Vagina (tissue), 2 donors: ENCODE measurements around the gene ERVMER34-1. TPM values are rescaled to one million over a fixed set of nuclear protein-coding genes. Genes with fewer than 3 reads are reported as not detected.

ENCODE experiments used
- DNase-seq, 2 donors: peaks; one replicate each; pipeline ENCODE4 v3.0.0-alpha.2; 2017; ENCODE audit errors: extremely low spot score in 2 of 2
- H3K27ac ChIP-seq: fragments of 200-600 bp; sonication (generic); one replicate; pipeline ENCODE4 v1.5.1; 2019
- H3K27me3 ChIP-seq: fragments of 200-600 bp; sonication (generic); one replicate; pipeline ENCODE4 v1.5.1; 2019
- H3K36me3 ChIP-seq, 2 donors: fragments of 200-600 bp; sonication (generic); one replicate each; pipeline ENCODE4 v1.5.1; 2017 to 2019
- H3K4me1 ChIP-seq: fragments of 200-600 bp; sonication (generic); one replicate; pipeline ENCODE4 v1.5.1; 2019
- H3K4me3 ChIP-seq, 2 donors: fragments of 200-600 bp; sonication (generic); 1 replicate in 1 of 2; 2 replicates in 1 of 2; pipeline ENCODE4 v1.5.1; 2016 to 2019
- H3K9me3 ChIP-seq: fragments of 200-600 bp; sonication (generic); one replicate; pipeline ENCODE4 v1.5.1; 2019
- CTCF ChIP-seq, 3 experiments: fragments of 450-650 bp in 2 of 3; fragments of 200-600 bp in 1 of 3; sonication (generic) in 1 of 3; IDR thresholded peaks; one replicate each; pipeline ENCODE4 v1.5.1; 2017 to 2019; ENCODE audit warnings: antibody characterized with exemption in 3 of 3, mild to moderate bottlenecking in 2 of 3, moderate library complexity in 2 of 3
- POLR2A ChIP-seq, 2 donors: fragments of 450-650 bp; IDR thresholded peaks; one replicate each; pipeline ENCODE4 v1.6.1; 2017; ENCODE audit warnings: antibody characterized with exemption in 2 of 2, mild to moderate bottlenecking in 2 of 2, moderate library complexity in 2 of 2
- POLR2AphosphoS5 ChIP-seq, 2 donors: sonication (generic); formaldehyde crosslinking; IDR thresholded peaks; one replicate each; pipeline ENCODE4 v1.9.0; 2017; ENCODE audit warnings: antibody characterized with exemption in 2 of 2, mild to moderate bottlenecking in 2 of 2, low read depth in 1 of 2; ENCODE audit not compliant: insufficient read depth in 1 of 2
- intact Hi-C: fragments of 100-400 bp; cut with DNase I; formaldehyde crosslinking; loops from one replicate; pipeline ENCODE4 v1.15.1; 2023
- total RNA-seq: library from RNA; depleted of rRNA; stranded (reverse); fragments of >200 nt; gene quantifications from one replicate; pipeline ENCODE4 v1.2.3, GENCODE V29; 2016

The ERVMER34-1 gene
- total RNA-seq, 1 donor from 2014 or later = 2.7 TPM

DNA sequence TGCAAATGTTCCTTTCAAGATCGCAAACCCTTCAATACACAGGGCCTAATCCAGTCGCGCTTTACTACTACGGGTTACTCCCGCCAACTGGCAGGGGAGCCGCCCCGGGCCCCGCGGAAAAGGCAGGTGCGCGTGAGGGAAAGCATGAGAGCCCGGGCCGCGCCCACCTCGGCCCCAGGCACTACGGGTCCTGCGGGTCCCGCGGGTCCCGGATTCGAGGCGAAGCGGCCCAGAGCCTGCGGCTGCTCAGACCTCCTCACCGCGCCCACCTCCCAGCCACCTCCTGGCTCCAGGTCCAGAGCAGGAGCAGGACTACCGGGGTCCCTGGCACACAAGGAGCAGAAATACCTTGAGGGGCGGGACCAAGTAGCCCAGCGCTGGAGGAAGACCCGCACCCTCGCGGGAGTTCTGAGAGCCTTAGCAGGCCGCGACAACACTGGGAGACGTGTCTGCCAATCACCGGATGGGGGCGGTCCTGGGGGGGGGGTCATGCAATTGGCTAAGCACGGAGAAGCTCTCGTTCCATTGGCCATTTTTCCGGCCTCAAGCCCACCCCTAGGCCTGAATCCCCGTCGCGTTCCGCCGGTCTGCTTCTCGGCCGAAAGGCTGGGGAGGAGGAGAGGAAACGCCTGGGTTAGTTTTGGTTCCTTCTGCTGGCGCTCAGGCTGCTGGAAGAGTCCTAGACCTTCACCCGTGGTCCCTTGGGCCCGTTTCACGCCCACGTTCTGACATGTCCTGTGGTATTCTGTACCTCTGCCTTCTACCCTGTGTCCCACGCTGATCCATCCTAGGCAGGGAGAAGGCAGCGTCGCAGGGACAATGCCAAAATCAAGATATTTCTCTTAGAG is 29.0 kb downstream of the ERVMER34-1 start:
- peaks cover 0 to 6% of the 10 kb centered on the region in 2 donors for H3K36me3 ChIP-seq
- intact Hi-C loops = no loop called here
- DNase-seq = peak in 1 of 2 donors; percentile 96
- TF ChIP-seq POLR2A (IDR thresholded peaks at IDR 0.05) (peak in 1 of 2 donors; percentile 40), POLR2AphosphoS5 (IDR thresholded peaks at IDR 0.05; ENCODE audit: insufficient read depth in 1 of 2, low read depth in 1 of 2) (peak; percentile 49 to 90), CTCF (IDR thresholded peaks at IDR 0.05) (no peak)
- H3K4me3 ChIP-seq = peak overlapping the region; percentile 61 to 78
- H3K27ac ChIP-seq = peak overlapping the region; percentile 84
- no peaks in the 10 kb centered on the region for H3K9me3 ChIP-seq
- peaks cover 8% of the 10 kb centered on the region for H3K4me1 ChIP-seq
- H3K27me3 ChIP-seq = no peaks in the 10 kb centered on the region

GRCh38 chr4:52718123-52718522 is 33.1 kb downstream of the ERVMER34-1 start:
- Histone ChIP-seq H3K9me3 (no peaks in the 10 kb centered on the region), H3K4me1 (peaks cover 30% of the 10 kb centered on the region), H3K27me3 (no peaks in the 10 kb centered on the region), H3K27ac (no peak overlapping the region), H3K4me3 (no peak overlapping the region), H3K36me3 (peaks cover 0 to 26% of the 10 kb centered on the region in 2 donors)
- DNase-seq = no peak
- intact Hi-C loops = no loop called here
- TF ChIP-seq POLR2A (IDR thresholded peaks at IDR 0.05) (no peak), POLR2AphosphoS5 (IDR thresholded peaks at IDR 0.05; ENCODE audit: insufficient read depth in 1 of 2, low read depth in 1 of 2) (no peak), CTCF (IDR thresholded peaks at IDR 0.05) (no peak)

- H3K4me1 ChIP-seq = peaks cover 26% of the 10 kb centered on the region
- H3K9me3 ChIP-seq = no peaks in the 10 kb centered on the region
- TF ChIP-seq POLR2AphosphoS5 (IDR thresholded peaks at IDR 0.05; ENCODE audit: insufficient read depth in 1 of 2, low read depth in 1 of 2) (no peak), POLR2A (IDR thresholded peaks at IDR 0.05) (no peak), CTCF (IDR thresholded peaks at IDR 0.05) (no peak)
- no peak overlapping the region for H3K27ac ChIP-seq
- H3K27me3 ChIP-seq = no peaks in the 10 kb centered on the region
- intact Hi-C loops = no loop called here
- H3K4me3 ChIP-seq = no peak overlapping the region
- DNase-seq = no peak
- peaks cover 0 to 26% of the 10 kb centered on the region in 2 donors for H3K36me3 ChIP-seq
Observed at GRCh38 chr4:52716364-52717151, 34.7 kb downstream of the ERVMER34-1 start.

DNA sequence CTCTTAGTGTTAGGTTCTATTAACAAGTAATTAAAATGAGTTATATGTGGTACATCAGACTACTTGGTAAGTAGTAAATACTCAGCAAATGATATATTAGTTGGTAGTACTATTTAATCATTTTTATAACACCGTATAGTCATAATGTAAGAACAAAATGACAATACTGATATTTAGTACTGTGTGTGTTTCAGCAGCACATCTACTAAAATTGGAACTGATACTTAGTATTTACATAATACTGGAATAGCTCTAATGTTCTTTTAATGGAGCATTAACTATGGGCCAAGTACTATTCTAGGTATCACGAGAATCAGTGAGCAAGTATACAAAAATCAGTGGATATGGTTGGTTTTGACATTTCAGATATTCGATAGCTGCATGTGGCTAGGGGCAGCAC is 35.3 kb downstream of the ERVMER34-1 start:
- Histone ChIP-seq H3K4me3 (no peak overlapping the region), H3K36me3 (peaks cover 0 to 26% of the 10 kb centered on the region in 2 donors), H3K27ac (no peak overlapping the region), H3K9me3 (no peaks in the 10 kb centered on the region), H3K4me1 (peaks cover 26% of the 10 kb centered on the region), H3K27me3 (no peaks in the 10 kb centered on the region)
- no peak for TF ChIP-seq CTCF (IDR thresholded peaks at IDR 0.05)
- no peak for TF ChIP-seq POLR2AphosphoS5 (IDR thresholded peaks at IDR 0.05; ENCODE audit: insufficient read depth in 1 of 2, low read depth in 1 of 2)
- no peak for TF ChIP-seq POLR2A (IDR thresholded peaks at IDR 0.05)
- DNase-seq = no peak
- intact Hi-C loops = no loop called here
